Measurements from ENCODE around the gene OR56A4.

- TF ChIP-seq CTCF (IDR thresholded peaks at IDR 0.05; ENCODE audit: insufficient read depth, low read length, poor library complexity, severe bottlenecking) (no peak), EZH2phosphoT487 (conservative IDR thresholded peaks at IDR 0.05; ENCODE audit: low read length) (no peak)
Observed at GRCh38 chr11:6040874-6041273, 34.1 kb upstream of the OR56A4 start.

Measured in SU-DHL-6 (cell line).